HFF-Myc (cell line): ENCODE measurements around the gene ADAMTSL1.

Experiments
- DNase-seq: peaks from one replicate; pipeline ENCODE4 v3.0.0-alpha.2; 2011; ENCODE audit warnings: low read depth; ENCODE audit errors: extremely low read depth
- H3K4me3 ChIP-seq: replicated peaks from 2 replicates; pipeline ENCODE4 v1.5.1; 2011; ENCODE audit warnings: low read depth, mild to moderate bottlenecking, control low read depth, low read length
- CTCF ChIP-seq: IDR thresholded peaks from 2 replicates; pipeline ENCODE4 v1.5.1; 2012; ENCODE audit warnings: mild to moderate bottlenecking, low read depth, low read length, control low read depth; ENCODE audit errors: missing control alignments

The ADAMTSL1 gene

GRCh38 chr9:18487611-18488010, 13.7 kb downstream of the ADAMTSL1 start:
- H3K4me3 ChIP-seq, result no peak overlapping the region
- no peak for TF ChIP-seq CTCF
- no peak for DNase-seq

GRCh38 chr9:18488886-18489285, 14.9 kb downstream of the ADAMTSL1 start:
- no peak for TF ChIP-seq CTCF
- DNase-seq, result no peak
- no peak overlapping the region for H3K4me3 ChIP-seq

GRCh38 chr9:18489861-18490260, 15.9 kb downstream of the ADAMTSL1 start:
- 0 out of 2 replicates have a peak overlapping the region, but pooled peaks have one; percentile 9 for H3K4me3 ChIP-seq
- no peak for TF ChIP-seq CTCF
- DNase-seq, result no peak

GRCh38 chr9:18490641-18491370, 16.9 kb downstream of the ADAMTSL1 start:
- peak; percentile 97 for DNase-seq
- peak overlapping the region; percentile 14; the same call in 1 of the 2 replicates for H3K4me3 ChIP-seq
- no peak for TF ChIP-seq CTCF

- no peak for TF ChIP-seq CTCF
- H3K4me3 ChIP-seq, result no peak overlapping the region
- DNase-seq, result no peak
Measured at GRCh38 chr9:18492612-18493011, 18.7 kb downstream of the ADAMTSL1 start.

- TF ChIP-seq CTCF, result no peak
- DNase-seq, result no peak
- H3K4me3 ChIP-seq, result no peak overlapping the region
Measured at GRCh38 chr9:18493451-18493993, 19.6 kb downstream of the ADAMTSL1 start.
